Anterior cingulate cortex (tissue), 58 donors: Measurements from ENCODE around the gene MERTK.

ENCODE experiments used
- DNase-seq, 58 donors: peaks; one replicate each; lab custom pipeline; 2025; lab: John Stamatoyannopoulos, UW

MERTK gene

DNA sequence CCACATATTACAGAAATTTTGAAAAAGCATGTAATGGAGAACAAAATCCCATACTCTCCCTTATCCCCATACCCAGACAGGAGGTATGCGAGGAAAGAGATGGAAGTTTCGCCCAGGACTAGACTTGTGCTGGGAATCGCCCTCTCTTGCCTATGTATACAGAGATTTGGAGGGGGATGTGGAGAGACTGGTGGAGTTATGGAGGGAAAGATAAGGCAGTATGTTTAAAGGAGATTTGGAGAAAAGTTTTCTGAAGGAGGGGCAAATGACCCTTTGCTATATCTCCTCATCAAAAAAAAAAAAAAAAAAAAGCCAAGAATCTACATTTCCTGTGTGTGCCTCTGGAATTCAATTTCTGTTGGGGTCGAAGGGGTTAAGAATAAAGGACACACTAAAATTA is 75.3 kb downstream of the MERTK start:
- no peak for DNase-seq

DNA sequence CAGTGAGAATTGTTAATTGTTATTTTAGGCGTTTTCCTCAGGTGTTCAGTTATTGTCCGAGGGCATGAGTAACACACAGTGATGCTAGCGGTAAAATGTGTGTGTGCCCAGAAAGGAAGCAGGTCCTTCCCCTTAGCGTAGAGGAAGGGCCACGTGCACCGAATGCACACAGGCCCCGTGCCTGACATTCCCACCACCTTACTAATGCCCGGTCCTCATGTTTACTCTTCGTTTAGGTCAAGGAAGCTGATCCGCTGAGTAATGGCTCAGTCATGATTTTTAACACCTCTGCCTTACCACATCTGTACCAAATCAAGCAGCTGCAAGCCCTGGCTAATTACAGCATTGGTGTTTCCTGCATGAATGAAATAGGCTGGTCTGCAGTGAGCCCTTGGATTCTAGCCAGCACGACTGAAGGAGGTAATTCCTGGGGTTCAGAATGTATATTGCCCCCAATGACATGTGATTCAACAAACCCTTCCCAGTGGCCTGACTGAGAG is 76.7 kb downstream of the MERTK start:
- no peak for DNase-seq

DNA sequence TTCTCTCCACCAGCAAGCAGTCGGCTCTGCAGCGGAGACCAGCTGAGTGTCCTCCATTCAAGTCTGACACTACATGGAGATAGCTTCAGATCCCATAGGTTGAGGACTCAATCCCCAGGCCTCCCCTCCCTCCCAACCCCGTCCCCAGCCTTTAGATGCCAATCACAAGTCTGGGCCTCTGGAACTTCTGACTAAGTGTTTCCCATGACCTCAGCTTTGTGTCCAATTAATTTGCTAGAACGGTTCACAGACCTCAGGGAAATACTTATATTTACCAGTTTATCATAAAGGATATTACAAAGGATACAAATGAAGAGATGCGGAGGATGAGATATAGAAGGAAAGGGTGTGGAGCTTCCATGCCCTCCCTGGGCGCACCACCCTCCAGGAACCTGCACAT is 77.4 kb downstream of the MERTK start:
- no peak for DNase-seq

DNA sequence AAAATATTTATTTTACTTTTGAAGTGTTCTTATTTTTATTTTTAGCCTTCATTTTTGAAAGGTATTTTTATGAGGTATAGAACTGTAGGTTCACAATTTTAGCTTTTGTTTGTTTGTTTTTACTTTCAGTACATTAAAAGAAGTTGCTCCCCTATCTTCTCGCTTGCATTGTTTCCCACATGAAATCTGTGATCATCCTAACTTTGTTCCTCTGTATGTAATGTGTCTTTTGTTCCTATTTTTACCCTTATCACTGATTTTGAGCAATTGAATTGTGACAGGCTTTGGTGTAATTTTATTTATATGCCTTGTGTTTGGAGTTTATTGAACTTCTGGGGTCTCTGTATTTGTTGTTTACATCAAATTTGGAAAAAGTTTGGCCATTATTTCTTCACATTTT is 78.8 kb downstream of the MERTK start:
- no peak for DNase-seq

DNA sequence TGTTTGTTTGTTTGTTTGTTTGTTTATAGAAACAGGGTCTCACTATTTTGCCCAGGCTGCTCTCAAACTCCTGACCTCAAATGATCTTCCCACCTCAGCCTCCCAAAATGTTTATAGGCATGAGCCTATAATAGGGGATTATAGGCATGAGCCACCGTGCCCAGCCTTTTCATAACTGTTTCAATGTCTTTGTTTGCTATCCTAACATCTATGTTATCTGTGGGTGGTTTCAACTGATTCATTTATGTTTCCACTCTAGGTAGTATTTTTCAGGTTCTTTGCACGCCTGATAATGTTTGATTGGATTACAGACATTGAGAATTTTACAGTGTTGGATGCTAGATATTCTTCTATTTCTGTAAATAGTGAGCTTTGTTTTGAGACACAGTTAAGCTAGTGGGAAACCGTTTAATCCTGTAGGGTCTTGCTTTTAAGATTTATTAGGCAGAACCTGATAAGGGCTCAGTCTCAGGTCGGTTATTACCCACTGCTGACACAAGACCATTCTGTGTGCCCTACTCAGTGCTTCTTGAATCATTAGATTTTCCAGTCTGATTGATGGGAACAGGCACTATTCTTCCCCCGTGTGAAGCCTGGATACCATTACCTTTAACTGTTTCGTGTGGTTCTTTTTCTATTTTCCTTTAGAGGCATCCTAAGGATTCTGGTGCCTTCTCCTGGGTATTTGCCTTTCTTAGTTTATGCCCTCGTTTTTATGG is 80.2 kb downstream of the MERTK start:
- DNase-seq: no peak

DNA sequence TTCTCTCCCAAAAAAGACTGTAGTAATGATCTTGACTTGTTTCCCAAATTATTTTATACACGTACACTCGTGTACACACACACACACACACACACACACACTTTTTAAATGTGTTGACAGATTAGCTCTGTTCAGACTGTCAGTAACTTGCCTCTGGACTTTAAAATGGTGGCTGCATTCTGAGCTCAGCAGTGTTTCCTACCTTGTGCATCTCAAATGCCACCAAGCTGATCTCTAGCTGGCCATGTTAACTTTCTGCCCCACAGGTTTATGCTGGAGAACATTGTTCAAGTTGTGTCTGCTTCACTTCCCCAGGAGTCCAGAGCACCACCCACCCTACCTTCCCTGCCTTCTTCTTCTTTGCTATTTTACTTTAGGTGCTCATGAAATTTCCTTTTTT is 83.3 kb downstream of the MERTK start:
- DNase-seq: no peak

DNA sequence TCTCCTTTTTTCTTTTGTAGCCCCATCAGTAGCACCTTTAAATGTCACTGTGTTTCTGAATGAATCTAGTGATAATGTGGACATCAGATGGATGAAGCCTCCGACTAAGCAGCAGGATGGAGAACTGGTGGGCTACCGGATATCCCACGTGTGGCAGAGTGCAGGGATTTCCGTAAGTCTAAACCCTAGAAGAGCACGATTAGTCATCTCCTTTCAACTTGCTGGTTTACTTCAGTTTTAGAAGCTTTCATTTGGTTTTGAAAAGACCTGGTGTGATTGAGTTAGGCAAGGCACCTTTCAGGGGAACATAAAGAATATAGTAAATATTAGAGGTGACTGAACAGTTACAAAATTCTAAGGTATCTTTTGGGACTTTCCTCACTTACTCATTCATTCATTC is 84.4 kb downstream of the MERTK start:
- no peak for DNase-seq

DNA sequence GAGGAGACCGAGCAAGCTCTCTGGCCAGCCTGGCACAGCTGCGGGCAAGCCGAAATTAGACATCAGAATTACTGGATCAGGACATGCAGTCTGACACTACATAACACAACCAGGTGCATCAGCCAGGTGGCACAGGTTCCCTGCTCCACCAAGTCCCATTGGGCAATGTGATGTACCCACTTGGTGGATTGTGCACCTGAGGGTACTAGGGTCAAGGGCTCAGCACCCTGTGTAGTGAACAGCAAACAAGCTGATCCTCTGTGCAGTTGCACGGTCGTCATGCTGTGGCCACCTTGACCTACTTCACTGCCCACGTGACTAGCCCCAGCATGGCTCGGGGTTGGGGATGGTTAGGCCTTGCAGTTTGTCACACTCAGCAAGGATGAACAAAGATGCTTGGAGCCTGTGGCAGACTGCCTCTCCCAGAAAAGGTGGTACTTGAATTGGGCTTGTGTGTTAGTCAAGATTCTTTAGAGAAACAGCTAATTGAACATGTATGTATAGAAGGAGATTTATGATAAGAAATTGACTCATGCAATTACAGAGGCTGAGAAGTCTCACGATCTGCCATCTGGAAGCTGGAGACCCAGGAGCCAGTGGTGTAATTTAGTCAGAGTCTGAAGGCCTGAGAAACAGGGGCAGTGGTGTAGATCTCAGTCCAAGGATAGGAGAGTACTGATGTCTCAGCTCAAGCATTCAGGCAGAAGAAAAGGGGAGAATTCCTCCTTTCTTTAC is 85.2 kb downstream of the MERTK start:
- no peak for DNase-seq

DNA sequence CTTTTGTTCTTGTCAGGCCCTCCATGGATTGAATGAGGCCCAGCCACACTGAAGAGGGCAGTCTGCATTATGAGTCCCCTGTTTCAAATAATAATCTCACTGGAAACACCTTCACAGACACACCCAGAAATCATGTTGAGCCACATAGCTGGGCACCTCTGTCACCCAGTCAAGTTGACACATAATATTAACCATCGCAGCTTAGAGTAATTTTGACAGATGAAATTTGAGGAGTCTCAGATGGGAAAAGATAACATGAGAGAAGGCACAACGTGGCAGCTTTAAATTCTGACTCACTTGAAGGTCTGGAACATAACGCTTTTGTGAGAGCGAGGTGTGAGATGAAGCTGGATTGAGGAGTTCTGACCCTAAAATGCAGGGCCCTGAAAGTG is 85.8 kb downstream of the MERTK start:
- DNase-seq: no peak

DNA sequence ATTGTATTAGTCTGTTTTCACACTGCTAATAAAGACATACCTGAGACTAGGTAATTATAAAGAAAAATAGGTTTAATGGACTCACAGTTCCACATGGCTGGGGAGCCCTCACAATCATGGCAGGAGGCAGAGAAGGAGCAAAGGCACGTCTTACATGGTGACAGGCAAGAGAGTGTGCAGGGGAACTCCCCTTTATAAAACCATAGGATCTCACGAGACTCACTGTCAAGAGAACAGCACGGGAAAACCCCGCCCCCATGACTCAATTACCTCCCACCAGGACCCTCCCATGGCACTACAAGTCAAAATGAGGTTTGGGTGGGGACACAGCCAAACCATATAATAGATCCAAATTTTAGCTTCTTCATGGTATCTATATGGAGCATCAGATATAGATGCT is 87.1 kb downstream of the MERTK start:
- DNase-seq: no peak

DNA sequence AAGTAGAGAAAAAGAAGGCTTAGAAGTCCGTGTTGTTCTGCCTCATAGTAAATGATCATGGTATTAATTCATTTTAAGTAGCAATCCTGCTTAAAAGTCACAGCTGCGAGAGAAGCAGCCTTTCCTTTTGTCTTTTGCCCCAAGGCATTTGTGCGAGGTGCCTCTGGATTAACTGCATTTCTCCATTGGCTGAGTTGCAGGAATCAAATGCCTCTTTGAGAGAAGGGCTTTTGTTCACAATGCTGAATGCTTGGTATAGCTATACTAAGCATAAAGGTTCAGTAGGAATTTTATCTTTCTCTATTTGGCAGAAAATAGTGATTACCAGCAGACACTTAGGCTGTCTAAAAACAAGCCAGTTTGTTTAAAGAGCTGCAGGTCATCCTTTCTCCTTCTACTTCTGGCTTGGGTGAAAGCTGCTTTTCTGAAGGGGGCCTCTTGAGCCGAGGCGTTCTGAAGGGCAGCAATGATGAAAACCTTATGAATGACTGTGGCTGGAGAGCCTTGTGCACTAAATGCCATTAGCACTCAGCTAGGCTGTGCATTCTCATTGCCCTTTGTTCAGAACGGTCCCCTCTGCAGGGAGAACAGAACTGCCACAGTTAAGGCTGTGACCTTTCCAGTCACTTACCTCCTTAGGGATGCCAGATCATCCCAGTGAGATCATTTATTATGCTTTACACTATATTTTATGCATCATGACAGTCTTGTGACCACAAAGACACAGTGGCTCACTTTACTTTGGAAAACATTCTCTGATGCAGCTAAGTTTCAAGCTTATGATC is 87.9 kb downstream of the MERTK start:
- no peak for DNase-seq

DNA sequence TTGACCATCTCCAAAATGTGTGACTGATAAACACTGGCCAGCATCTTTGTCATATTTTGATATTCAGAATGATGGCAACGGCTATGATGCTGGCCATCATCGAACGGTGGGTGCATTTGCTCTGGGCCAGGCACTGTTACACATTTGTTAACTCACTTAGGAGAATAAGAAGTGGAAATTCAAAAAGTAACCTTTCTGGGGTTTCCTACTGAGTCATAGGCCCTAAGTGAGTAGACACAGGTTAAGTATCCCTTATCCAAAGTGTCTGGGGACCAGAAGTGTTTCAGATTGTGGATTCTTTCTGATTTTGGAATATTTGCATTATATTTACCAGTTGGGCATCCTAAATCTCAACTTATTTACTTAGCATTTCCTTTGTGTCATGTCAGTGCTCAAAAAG is 92.0 kb downstream of the MERTK start:
- DNase-seq: no peak

DNA sequence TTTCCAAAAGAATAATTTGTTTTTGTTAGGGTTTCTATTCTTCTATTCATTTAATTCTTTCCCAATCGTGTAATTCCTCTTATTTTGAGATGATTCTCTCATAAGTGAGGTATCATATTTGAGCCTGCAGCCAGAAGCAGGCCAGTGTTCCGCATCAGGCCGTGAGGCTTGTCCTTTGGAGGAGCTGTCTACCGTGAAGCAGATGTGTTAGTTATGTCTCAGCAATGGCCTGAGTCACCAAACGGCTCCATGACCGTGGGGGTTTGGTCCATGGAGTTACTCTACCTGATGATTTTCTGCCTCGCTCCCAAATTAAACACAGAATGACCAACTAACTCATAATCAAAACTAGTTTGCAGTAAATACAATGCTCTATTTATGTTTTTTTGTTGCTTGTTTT is 92.4 kb downstream of the MERTK start:
- DNase-seq: no peak

DNA sequence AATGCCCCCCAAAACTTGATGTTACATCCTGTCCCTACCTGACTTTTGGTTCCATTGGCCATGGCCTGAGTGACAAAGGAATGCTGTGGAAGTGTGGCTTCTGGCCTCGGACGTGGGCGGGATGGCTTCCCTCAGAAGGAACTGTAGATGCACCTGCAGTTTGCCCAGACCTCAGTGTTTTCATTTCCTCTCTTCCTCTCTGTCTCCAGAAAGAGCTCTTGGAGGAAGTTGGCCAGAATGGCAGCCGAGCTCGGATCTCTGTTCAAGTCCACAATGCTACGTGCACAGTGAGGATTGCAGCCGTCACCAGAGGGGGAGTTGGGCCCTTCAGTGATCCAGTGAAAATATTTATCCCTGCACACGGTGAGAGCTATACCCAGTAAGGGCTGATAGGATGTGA is 95.6 kb downstream of the MERTK start:
- DNase-seq: no peak

DNA sequence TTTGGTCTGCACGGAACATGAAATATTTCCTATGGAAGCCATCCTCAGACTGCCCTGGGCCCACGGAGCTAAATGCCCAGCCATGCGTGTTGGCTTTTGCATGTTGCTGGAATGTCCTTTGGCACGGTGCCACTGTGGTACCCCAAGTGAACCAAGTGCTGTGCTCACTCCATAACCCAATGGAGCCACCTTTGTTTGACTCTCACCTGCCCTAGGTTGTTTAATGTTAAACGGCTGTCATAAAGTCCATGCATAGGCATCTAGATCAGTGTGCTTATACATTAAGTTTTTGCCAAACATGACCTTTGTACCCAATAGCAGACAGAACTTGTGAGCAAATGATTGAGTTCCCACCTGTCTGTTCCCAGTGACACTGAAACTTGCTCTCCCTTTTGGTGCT is 96.7 kb downstream of the MERTK start:
- no peak for DNase-seq

DNA sequence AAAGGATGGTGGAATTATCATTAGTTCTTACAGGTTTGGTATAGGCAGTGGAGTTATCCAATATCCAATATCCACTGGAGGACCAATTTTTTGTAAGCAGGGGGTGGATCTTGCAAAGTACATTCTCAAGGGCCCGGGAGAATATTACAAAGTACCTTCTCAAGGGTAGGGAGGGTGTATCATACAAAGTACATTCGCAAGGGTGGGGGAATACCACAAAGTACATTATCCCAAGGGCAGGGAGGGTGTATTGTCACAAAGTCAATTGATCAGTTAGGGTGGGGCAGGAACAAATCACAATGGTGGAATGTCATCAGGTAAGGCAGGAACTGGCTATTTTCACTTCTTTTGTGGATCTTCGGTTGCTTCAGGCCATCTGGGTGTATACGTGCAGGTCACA is 101.4 kb downstream of the MERTK start:
- DNase-seq: no peak

DNA sequence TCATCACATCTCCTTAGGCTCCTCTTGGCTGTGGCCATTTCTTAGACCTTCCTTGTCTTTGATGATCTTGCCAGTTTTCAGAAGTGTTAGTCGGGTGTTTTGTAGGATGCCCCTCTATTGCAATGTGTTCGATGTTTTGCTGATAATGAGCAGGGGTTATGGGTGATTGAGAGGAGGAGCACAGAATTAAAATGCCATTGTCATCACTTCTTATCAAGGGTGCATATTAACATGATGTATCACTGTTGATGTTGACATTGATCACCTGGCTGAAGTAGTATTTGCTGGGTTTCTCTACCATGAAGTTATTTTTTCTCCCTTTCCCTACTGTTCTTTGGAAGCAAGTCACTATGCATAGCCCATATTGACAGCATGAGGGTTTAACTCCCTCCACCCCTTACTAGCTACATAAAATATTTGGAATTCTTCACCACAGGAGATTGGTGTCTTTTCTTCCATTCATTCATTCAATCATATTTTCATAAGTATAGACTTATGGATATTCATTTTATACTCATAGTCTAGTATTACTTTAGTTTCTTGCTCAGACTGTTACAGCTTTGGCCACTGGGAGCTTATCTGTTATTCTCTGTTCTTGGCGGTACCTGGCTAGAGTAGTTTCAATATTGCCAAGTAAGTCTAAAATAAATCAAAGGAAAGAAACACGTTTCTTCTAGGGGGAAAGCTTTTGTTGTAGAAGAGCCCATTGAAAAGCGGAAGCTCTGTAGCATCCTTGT is 102.2 kb downstream of the MERTK start:
- no peak for DNase-seq

DNA sequence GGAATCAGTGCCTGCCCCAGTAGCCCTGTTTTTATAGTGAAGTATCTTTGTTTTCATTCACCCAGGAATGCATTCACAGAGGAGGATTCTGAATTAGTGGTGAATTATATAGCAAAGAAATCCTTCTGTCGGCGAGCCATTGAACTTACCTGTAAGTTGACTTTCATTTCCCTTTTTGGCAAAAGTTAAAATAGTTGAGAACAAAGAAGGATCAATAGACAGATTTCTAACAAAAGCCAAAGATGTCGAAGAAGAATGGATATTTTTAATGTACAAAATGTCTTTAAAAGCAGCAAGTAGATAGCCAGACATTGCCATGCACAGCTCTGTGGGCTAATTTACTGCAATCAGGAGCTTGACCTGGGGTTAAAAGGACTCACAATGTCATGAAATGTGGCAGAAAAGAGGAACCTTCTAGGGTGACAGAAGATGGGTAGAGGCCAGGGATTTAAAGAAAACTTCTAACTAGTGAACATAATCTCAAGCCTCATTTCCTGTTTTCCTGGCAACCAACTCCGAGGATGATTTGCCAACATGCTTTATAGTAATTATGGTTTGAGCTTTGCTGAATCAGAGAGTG is 102.8 kb downstream of the MERTK start:
- no peak for DNase-seq

DNA sequence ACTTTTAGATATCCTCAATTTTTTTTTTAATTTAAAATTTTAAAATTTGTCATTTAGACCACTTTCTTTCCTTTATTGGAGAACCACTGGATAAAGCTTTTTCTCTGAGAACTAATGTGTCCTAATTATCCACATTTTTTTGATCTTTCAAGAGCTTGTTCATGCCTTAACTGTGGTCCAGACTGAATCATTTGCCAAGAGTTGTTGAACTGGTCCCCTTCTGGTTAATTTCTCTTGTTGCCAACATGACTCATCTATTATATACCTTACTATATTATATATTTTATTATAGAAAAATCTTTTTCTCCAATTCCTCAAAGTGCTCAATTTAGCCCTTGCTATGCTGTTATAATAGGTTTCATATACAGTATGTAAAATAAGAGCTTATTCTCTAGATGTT is 103.5 kb downstream of the MERTK start:
- no peak for DNase-seq

DNA sequence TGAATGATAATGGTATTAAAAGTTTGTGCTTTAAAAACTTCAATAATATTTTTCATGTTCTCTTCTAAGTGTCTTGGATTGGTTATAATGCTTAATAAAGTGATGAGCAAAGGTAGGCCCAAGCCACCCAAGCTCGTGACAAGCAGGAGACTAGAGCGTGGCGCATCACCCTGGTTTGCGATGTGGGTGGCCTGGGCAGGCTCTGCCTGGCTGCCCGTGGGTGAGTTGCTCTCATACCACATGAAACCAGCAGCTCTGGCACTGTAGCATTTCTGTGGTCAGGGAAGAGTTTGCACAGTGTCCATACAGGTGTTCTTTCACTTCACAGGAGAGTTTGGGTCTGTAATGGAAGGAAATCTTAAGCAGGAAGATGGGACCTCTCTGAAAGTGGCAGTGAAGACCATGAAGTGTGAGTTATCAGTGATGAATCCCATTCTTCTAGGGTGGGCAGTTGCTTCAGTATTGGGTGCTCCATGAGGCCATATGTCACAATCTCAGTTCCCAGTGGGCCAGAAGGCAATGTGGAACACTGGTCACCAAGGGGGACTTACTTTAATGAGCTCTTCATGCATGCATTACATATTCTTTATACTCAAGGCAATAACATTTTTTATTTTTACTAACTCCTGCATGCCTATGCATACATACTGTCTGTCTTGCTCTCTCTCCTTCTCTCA is 105.3 kb downstream of the MERTK start:
- no peak for DNase-seq
